ENCODE measurements around the gene RASGEF1B.

The RASGEF1B gene

GRCh38 chr4:81442484-81443085 lies 29.1 kb downstream of the RASGEF1B start:
- TF ChIP-seq SIN3A (IDR thresholded peaks at IDR 0.05; ENCODE audit: borderline replicate concordance, insufficient read depth, low read length) (no peak), POLR2AphosphoS5 (IDR thresholded peaks at IDR 0.05; ENCODE audit: low read depth, low read length) (no peak), REST (IDR thresholded peaks at IDR 0.05; ENCODE audit: insufficient read depth in 1 of 2, low read depth in 2 of 2, low read length in 2 of 2) (no peak), FOXP2 (optimal IDR thresholded peaks at IDR 0.05; ENCODE audit: borderline replicate concordance, extremely low read depth, extremely low read length, insufficient read depth) (no peak), TAF1 (IDR thresholded peaks at IDR 0.05; ENCODE audit: borderline replicate concordance, insufficient read depth, low read length) (no peak)

- no peak for TF ChIP-seq SIN3A (IDR thresholded peaks at IDR 0.05; ENCODE audit: borderline replicate concordance, insufficient read depth, low read length)
- no peak for TF ChIP-seq POLR2AphosphoS5 (IDR thresholded peaks at IDR 0.05; ENCODE audit: low read depth, low read length)
- no peak for TF ChIP-seq FOXP2 (optimal IDR thresholded peaks at IDR 0.05; ENCODE audit: borderline replicate concordance, extremely low read depth, extremely low read length, insufficient read depth)
Measured at GRCh38 chr4:81440949-81441348, 30.8 kb downstream of the RASGEF1B start.

- no peak for TF ChIP-seq TAF1 (IDR thresholded peaks at IDR 0.05; ENCODE audit: borderline replicate concordance, insufficient read depth, low read length)
- TF ChIP-seq SIN3A (IDR thresholded peaks at IDR 0.05; ENCODE audit: borderline replicate concordance, insufficient read depth, low read length) = no peak
- TF ChIP-seq REST (IDR thresholded peaks at IDR 0.05; ENCODE audit: insufficient read depth in 1 of 2, low read depth in 2 of 2, low read length in 2 of 2) = no peak
- no peak for TF ChIP-seq FOXP2 (optimal IDR thresholded peaks at IDR 0.05; ENCODE audit: borderline replicate concordance, extremely low read depth, extremely low read length, insufficient read depth)
- TF ChIP-seq POLR2AphosphoS5 (IDR thresholded peaks at IDR 0.05; ENCODE audit: low read depth, low read length) = no peak
Measured at GRCh38 chr4:81436941-81437574, 34.6 kb downstream of the RASGEF1B start.

- TF ChIP-seq SIN3A (IDR thresholded peaks at IDR 0.05; ENCODE audit: borderline replicate concordance, insufficient read depth, low read length) (no peak), REST (IDR thresholded peaks at IDR 0.05; ENCODE audit: insufficient read depth in 1 of 2, low read depth in 2 of 2, low read length in 2 of 2) (no peak), TAF1 (IDR thresholded peaks at IDR 0.05; ENCODE audit: borderline replicate concordance, insufficient read depth, low read length) (no peak), POLR2AphosphoS5 (IDR thresholded peaks at IDR 0.05; ENCODE audit: low read depth, low read length) (no peak)
Measured at GRCh38 chr4:81436096-81436495, 35.6 kb downstream of the RASGEF1B start.

GRCh38 chr4:81432825-81433224 lies 38.9 kb downstream of the RASGEF1B start:
- no peak for TF ChIP-seq TAF1 (IDR thresholded peaks at IDR 0.05; ENCODE audit: borderline replicate concordance, insufficient read depth, low read length)
- no peak for TF ChIP-seq FOXP2 (optimal IDR thresholded peaks at IDR 0.05; ENCODE audit: borderline replicate concordance, extremely low read depth, extremely low read length, insufficient read depth)
- TF ChIP-seq SIN3A (IDR thresholded peaks at IDR 0.05; ENCODE audit: borderline replicate concordance, insufficient read depth, low read length) = no peak
- TF ChIP-seq POLR2AphosphoS5 (IDR thresholded peaks at IDR 0.05; ENCODE audit: low read depth, low read length) = no peak
- TF ChIP-seq REST (IDR thresholded peaks at IDR 0.05; ENCODE audit: insufficient read depth in 1 of 2, low read depth in 2 of 2, low read length in 2 of 2) = no peak

Data from PFSK-1 (cell line).